PC-9 (cell line): ENCODE measurements around the gene USH2A.

Experiments
- CTCF ChIP-seq: fragments of 200-600 bp; sonication (generic); conservative IDR thresholded peaks from 2 replicates; pipeline ENCODE4 v1.6.1; 2017; ENCODE audit warnings: mixed run types, antibody characterized with exemption, mild to moderate bottlenecking, moderate library complexity
- EZH2 ChIP-seq: fragments of 200-600 bp; sonication (generic); IDR thresholded peaks from 2 replicates; pipeline ENCODE4 v1.8.0; 2017; ENCODE audit warnings: antibody characterized with exemption, low read depth

DNA sequence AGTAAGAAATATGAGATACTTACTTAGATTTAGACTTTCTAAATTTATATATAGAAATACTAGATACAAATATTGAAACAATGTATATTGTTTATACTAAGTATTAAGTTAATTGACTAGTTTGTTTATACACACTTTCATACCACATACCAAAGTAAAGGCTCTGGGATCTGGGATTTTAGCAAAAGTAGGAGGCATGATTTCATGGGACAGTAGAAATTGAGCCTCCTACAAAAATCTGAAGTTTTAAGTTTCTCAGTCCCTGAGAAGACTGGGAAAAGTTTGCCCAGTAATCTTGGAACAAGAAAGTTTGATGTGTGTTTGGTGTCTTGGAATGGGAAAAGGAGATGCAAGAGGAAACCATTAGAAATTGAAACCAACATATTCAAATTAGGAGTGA lies 825.3 kb downstream of the USH2A start:
- no peak for TF ChIP-seq EZH2
- no peak for TF ChIP-seq CTCF
